Glutamatergic neuron (in vitro differentiated cells): ENCODE data around the gene CACNA2D1. TPM values are rescaled to one million over a fixed set of nuclear protein-coding genes. Genes with fewer than 3 reads are reported as not detected.
"Not testable (repeated sequence)": the region's sequence is repeated elsewhere in the genome, so short reads cannot be mapped to it uniquely, and the experiment has no call there.

Experiments
- DNase-seq: peaks from one replicate; pipeline ENCODE4 v3.0.0; 2022
- H3K27ac Mint-ChIP-seq: one replicate; pipeline ENCODE4 v1.8.0; 2020; ENCODE audit warnings: mild to moderate bottlenecking, mixed read lengths, inconsistent platforms; ENCODE audit not compliant: unreplicated experiment
- H3K27me3 Mint-ChIP-seq: one replicate; pipeline ENCODE4 v1.8.0; 2020; ENCODE audit warnings: mild to moderate bottlenecking, moderate library complexity, mixed read lengths, inconsistent platforms; ENCODE audit not compliant: unreplicated experiment
- H3K36me3 Mint-ChIP-seq: one replicate; pipeline ENCODE4 v1.8.0; 2020; ENCODE audit warnings: mild to moderate bottlenecking, mixed read lengths, inconsistent platforms; ENCODE audit not compliant: unreplicated experiment
- H3K4me1 Mint-ChIP-seq: one replicate; pipeline ENCODE4 v1.8.0; 2020; ENCODE audit warnings: mild to moderate bottlenecking, low read depth, mixed read lengths, inconsistent platforms; ENCODE audit not compliant: unreplicated experiment
- H3K4me3 Mint-ChIP-seq: one replicate; pipeline ENCODE4 v1.8.0; 2020; ENCODE audit warnings: mild to moderate bottlenecking, mixed read lengths, inconsistent platforms; ENCODE audit not compliant: unreplicated experiment
- H3K9me3 Mint-ChIP-seq: one replicate; pipeline ENCODE4 v1.8.0; 2020; ENCODE audit warnings: mild to moderate bottlenecking, moderate library complexity, mixed read lengths, inconsistent platforms; ENCODE audit not compliant: unreplicated experiment
- total RNA-seq: library from RNA; stranded (reverse); fragmentation: NEBNext Ultra II Directional; extraction: Animal tissue kit (Norgen Biotek cat#: 25700); gene quantifications from one replicate; pipeline ENCODE4 v1.2.1, GENCODE V29; 2021; ENCODE audit not compliant: unreplicated experiment
- TF ChIP-seq, protein P1 (sequence below): fragments of 200-600 bp; sonication (generic); IDR thresholded peaks from one replicate; pipeline ENCODE4 v1.5.0; 2021; ENCODE audit not compliant: partially characterized antibody, unreplicated experiment

Gene CACNA2D1
- total RNA-seq, 1 donor from 2014 or later, result 258 TPM

DNA sequence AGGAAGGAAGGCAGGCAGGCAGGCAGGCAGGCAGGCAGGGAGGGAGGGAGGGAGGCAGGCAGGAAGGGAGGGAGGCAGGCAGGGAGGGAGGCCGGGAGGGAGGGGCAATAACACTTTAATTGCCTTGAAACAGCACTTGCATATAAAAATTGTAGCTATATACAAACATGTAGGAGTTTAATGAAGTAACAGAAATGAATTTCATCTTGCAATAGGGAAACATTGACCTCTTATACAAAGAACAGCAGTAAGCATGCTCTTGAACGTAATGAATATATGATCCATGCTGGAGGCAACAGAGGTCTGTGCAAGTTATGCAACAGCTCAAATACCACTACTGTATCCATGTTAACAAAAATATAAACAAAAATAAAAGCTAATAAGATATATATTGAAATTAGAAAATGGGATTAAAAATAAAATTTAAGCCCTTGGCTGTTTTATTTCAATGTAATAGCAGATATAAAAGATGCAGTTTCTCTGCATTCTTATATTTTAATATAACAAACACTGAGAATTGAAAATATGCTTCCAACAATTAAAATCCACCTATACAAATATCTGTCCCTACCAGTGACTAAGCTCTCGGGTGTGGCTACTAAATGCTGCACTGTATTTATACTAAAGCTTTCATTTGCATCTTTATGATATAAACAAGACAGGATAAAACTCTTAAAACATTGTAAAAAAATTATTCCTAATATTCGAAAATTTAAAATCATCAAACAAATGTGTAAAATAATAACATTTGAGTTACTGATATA, 50.3 kb downstream of the CACNA2D1 start:
- Mint-ChIP-seq H3K27me3 (peaks cover 3% of the 10 kb centered on the region), H3K9me3 (no peaks in the 10 kb centered on the region), H3K36me3 (no peaks in the 10 kb centered on the region), H3K4me1 (peaks cover 58% of the 10 kb centered on the region), H3K4me3 (no peak overlapping the region), H3K27ac (no peak overlapping the region)
- TF ChIP-seq, protein P1, sequence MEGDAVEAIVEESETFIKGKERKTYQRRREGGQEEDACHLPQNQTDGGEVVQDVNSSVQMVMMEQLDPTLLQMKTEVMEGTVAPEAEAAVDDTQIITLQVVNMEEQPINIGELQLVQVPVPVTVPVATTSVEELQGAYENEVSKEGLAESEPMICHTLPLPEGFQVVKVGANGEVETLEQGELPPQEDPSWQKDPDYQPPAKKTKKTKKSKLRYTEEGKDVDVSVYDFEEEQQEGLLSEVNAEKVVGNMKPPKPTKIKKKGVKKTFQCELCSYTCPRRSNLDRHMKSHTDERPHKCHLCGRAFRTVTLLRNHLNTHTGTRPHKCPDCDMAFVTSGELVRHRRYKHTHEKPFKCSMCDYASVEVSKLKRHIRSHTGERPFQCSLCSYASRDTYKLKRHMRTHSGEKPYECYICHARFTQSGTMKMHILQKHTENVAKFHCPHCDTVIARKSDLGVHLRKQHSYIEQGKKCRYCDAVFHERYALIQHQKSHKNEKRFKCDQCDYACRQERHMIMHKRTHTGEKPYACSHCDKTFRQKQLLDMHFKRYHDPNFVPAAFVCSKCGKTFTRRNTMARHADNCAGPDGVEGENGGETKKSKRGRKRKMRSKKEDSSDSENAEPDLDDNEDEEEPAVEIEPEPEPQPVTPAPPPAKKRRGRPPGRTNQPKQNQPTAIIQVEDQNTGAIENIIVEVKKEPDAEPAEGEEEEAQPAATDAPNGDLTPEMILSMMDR, result no peak
- no peak for DNase-seq

DNA sequence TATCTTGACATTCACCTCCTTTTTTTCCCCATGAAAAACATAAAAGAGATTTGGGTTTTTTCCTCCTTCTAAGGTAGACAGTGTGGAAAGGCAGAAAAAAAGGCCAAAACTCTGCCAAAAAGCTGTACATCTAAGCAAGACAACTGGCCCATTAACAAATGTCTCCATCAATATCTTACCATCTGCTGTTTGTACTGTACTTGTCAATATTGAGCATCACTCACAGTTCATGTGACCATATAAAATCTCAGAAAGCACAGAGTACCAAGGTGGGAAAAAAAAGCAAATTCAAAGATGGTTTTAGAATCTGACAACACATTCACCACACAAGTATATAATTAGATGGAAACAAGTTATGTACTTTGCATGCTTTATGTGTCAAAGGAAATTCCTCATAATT, 52.6 kb downstream of the CACNA2D1 start:
- DNase-seq, result no peak

DNA sequence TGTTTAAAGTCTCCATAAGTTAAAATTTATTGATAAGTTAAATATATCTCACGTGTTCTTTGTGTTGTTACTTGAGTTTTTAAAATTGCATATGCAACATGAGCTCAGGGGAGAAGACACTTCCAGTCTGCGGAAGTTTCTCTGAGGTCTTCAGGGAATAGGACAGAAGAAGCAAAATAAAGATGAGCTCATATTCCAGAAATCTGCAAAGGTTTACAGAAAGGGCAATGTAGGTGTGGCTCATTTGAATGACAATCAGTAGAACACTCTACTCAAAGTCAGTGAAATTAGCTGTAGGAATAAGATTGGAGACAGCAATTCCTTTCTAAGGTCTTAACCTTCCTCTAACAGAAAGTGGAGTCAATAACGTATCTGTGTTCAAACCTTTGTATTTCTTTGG, 53.7 kb downstream of the CACNA2D1 start:
- H3K9me3 Mint-ChIP-seq, result no peaks in the 10 kb centered on the region
- no peak for DNase-seq
- peaks cover 3% of the 10 kb centered on the region for H3K27me3 Mint-ChIP-seq
- peak overlapping the region; percentile 55 for H3K4me3 Mint-ChIP-seq
- TF ChIP-seq, protein P1, result no peak
- peak overlapping the region; percentile 1 for H3K27ac Mint-ChIP-seq
- H3K36me3 Mint-ChIP-seq, result no peaks in the 10 kb centered on the region
- peaks cover 63% of the 10 kb centered on the region for H3K4me1 Mint-ChIP-seq

More for the DNA sequence above, 52.6 kb downstream of the CACNA2D1 start:
- TF ChIP-seq, protein P1, result no peak
- Mint-ChIP-seq H3K27ac (peak overlapping the region; percentile 52), H3K4me3 (peak overlapping the region; percentile 65), H3K36me3 (no peaks in the 10 kb centered on the region), H3K27me3 (peaks cover 3% of the 10 kb centered on the region), H3K9me3 (no peaks in the 10 kb centered on the region), H3K4me1 (peaks cover 59% of the 10 kb centered on the region)

DNA sequence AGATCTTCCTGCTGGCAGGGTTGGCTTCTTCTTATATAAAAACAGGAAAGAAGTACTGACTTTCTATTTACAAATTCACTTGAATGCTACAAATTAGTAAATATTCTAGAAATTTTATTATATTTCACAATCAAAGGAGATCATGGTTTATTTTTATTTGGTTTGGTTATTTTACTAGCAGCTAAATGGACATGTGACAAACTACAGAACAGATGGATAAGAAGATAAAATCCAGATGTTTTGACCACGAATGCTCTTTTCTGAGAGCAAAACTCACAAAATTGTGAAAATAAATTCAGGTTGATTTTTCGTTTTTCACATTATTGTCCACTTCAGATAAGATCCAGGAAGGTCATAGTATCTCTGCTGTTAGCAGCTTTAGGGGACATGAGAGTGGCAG, 55.4 kb downstream of the CACNA2D1 start:
- DNase-seq, result no peak
- Mint-ChIP-seq H3K9me3 (no peaks in the 10 kb centered on the region), H3K27me3 (peaks cover 3% of the 10 kb centered on the region), H3K4me1 (peaks cover 62% of the 10 kb centered on the region), H3K36me3 (no peaks in the 10 kb centered on the region), H3K27ac (no peak overlapping the region), H3K4me3 (no peak overlapping the region)
- TF ChIP-seq, protein P1, result no peak

DNA sequence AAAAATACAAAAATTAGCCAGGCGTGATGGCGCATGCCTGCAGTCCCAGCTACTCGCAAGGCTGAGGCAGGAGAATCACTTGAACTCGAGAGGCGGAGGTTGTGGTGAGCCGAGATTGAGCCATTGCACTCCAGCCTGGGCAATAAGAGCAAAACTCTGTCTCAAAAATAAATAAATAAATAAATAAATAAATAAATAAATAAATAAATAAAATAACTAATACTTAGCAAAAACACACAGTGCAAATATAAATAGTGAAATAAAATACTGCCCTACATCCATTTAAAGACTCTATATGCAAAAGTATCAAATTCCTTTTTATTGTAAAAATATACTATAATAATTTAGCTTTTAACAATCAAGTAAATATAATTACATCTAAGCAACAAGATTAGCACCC, 57.0 kb downstream of the CACNA2D1 start:
- not testable (repeated sequence) for H3K36me3 Mint-ChIP-seq, H3K27me3 Mint-ChIP-seq, H3K4me3 Mint-ChIP-seq, H3K27ac Mint-ChIP-seq, H3K9me3 Mint-ChIP-seq, DNase-seq
- peaks cover 61% of the 10 kb centered on the region for H3K4me1 Mint-ChIP-seq
